Parathyroid adenoma (tissue), 2 donors: ENCODE results near the gene L3MBTL1.
"Not testable (repeated sequence)": the region's sequence is repeated elsewhere in the genome, so short reads cannot be mapped to it uniquely, and the experiment has no call there.

Experiments used
- H2AFZ ChIP-seq: fragments of 300-600 bp; sonication (generic); one replicate; pipeline ENCODE4 v1.7.0; 2017; ENCODE audit warnings: antibody characterized with exemption, mild to moderate bottlenecking
- H3K27ac ChIP-seq: fragments of 300-600 bp; sonication (generic); one replicate; pipeline ENCODE4 v1.7.0; 2017
- H3K27me3 ChIP-seq: fragments of 300-600 bp; sonication (generic); one replicate; pipeline ENCODE4 v1.7.0; 2017; ENCODE audit warnings: low read length; ENCODE audit not compliant: control insufficient read depth, insufficient read depth
- H3K36me3 ChIP-seq: fragments of 300-600 bp; sonication (generic); one replicate; pipeline ENCODE4 v1.7.0; 2017; ENCODE audit warnings: low read length; ENCODE audit not compliant: control insufficient read depth, insufficient read depth
- H3K4me1 ChIP-seq: fragments of 300-600 bp; sonication (generic); one replicate; pipeline ENCODE4 v1.7.0; 2017; ENCODE audit warnings: control low read depth
- H3K4me2 ChIP-seq: fragments of 300-600 bp; sonication (generic); one replicate; pipeline ENCODE4 v1.7.0; 2017; ENCODE audit warnings: low read length
- H3K4me3 ChIP-seq: fragments of 300-600 bp; sonication (generic); one replicate; pipeline ENCODE4 v1.7.0; 2017; ENCODE audit warnings: low read depth, low read length
- H3K79me2 ChIP-seq: fragments of 300-600 bp; sonication (generic); one replicate; pipeline ENCODE4 v1.7.0; 2017; ENCODE audit warnings: control low read depth
- H3K9ac ChIP-seq: fragments of 300-600 bp; sonication (generic); one replicate; pipeline ENCODE4 v1.7.0; 2017; ENCODE audit warnings: mild to moderate bottlenecking
- H3K9me3 ChIP-seq: fragments of 300-600 bp; sonication (generic); one replicate; pipeline ENCODE4 v1.7.0; 2017; ENCODE audit warnings: low read length; ENCODE audit not compliant: control insufficient read depth
- CTCF ChIP-seq: fragments of 300-600 bp; sonication (generic); IDR thresholded peaks from one replicate; pipeline ENCODE4 v1.7.0; 2017; ENCODE audit warnings: antibody characterized with exemption, mild to moderate bottlenecking
- donor health status: primary hyperparathyroidism.

The L3MBTL1 gene

GRCh38 chr20:43477193-43477592 lies 30.3 kb upstream of the L3MBTL1 start:
- no peaks in the 10 kb centered on the region for H3K9me3 ChIP-seq
- no peak overlapping the region for H3K9ac ChIP-seq
- no peaks in the 10 kb centered on the region for H3K36me3 ChIP-seq
- H3K4me1 ChIP-seq, result peaks cover 12% of the 10 kb centered on the region
- H2AFZ ChIP-seq, result no peak overlapping the region
- no peaks in the 10 kb centered on the region for H3K27me3 ChIP-seq
- no peak overlapping the region for H3K4me2 ChIP-seq
- H3K27ac ChIP-seq, result no peak overlapping the region
- no peak for TF ChIP-seq CTCF
- no peaks in the 10 kb centered on the region for H3K79me2 ChIP-seq
- no peak overlapping the region for H3K4me3 ChIP-seq

GRCh38 chr20:43477619-43478018 lies 29.9 kb upstream of the L3MBTL1 start:
- no peaks in the 10 kb centered on the region for H3K9me3 ChIP-seq
- H3K4me3 ChIP-seq, result no peak overlapping the region
- H3K27ac ChIP-seq, result no peak overlapping the region
- H2AFZ ChIP-seq, result no peak overlapping the region
- no peak overlapping the region for H3K4me2 ChIP-seq
- no peak overlapping the region for H3K9ac ChIP-seq
- H3K27me3 ChIP-seq, result no peaks in the 10 kb centered on the region
- H3K36me3 ChIP-seq, result no peaks in the 10 kb centered on the region
- H3K79me2 ChIP-seq, result no peaks in the 10 kb centered on the region
- peaks cover 12% of the 10 kb centered on the region for H3K4me1 ChIP-seq
- no peak for TF ChIP-seq CTCF

GRCh38 chr20:43490038-43490437 lies 17.5 kb upstream of the L3MBTL1 start:
- H3K9me3 ChIP-seq, result no peaks in the 10 kb centered on the region
- H3K9ac ChIP-seq, result no peak overlapping the region
- no peak overlapping the region for H3K4me2 ChIP-seq
- H3K36me3 ChIP-seq, result no peaks in the 10 kb centered on the region
- no peak overlapping the region for H3K4me3 ChIP-seq
- no peak for TF ChIP-seq CTCF
- H2AFZ ChIP-seq, result no peak overlapping the region
- no peak overlapping the region for H3K27ac ChIP-seq
- H3K4me1 ChIP-seq, result no peaks in the 10 kb centered on the region
- H3K79me2 ChIP-seq, result no peaks in the 10 kb centered on the region
- H3K27me3 ChIP-seq, result no peaks in the 10 kb centered on the region

GRCh38 chr20:43492101-43492500 lies 15.4 kb upstream of the L3MBTL1 start:
- no peak for TF ChIP-seq CTCF
- Histone ChIP-seq H2AFZ (no peak overlapping the region), H3K4me2 (no peak overlapping the region), H3K9me3 (no peaks in the 10 kb centered on the region), H3K79me2 (no peaks in the 10 kb centered on the region), H3K36me3 (no peaks in the 10 kb centered on the region), H3K4me1 (no peaks in the 10 kb centered on the region), H3K27ac (no peak overlapping the region), H3K4me3 (no peak overlapping the region), H3K9ac (no peak overlapping the region), H3K27me3 (no peaks in the 10 kb centered on the region)

GRCh38 chr20:43495388-43495787 lies 12.1 kb upstream of the L3MBTL1 start:
- Histone ChIP-seq H3K4me2 (no peak overlapping the region), H3K36me3 (no peaks in the 10 kb centered on the region), H3K27me3 (no peaks in the 10 kb centered on the region), H3K9ac (no peak overlapping the region), H3K4me1 (no peaks in the 10 kb centered on the region), H3K9me3 (no peaks in the 10 kb centered on the region), H3K79me2 (no peaks in the 10 kb centered on the region), H3K27ac (no peak overlapping the region), H2AFZ (no peak overlapping the region), H3K4me3 (no peak overlapping the region)
- no peak for TF ChIP-seq CTCF

- H2AFZ ChIP-seq, H3K9ac ChIP-seq, H3K27me3 ChIP-seq, H3K4me1 ChIP-seq, H3K36me3 ChIP-seq, H3K27ac ChIP-seq, H3K4me2 ChIP-seq, H3K79me2 ChIP-seq, H3K4me3 ChIP-seq, H3K9me3 ChIP-seq: not testable (repeated sequence)
These were observed 5.5 kb upstream of the L3MBTL1 start for GRCh38 chr20:43502021-43502420.
